Gastrocnemius medialis (tissue), 4 donors: Measurements from ENCODE around the gene AFF1.

Experiments
- POLR2A ChIP-seq, 2 donors: fragments of 450-650 bp; IDR thresholded peaks; one replicate each; pipeline ENCODE4 v1.6.1; 2017; ENCODE audit warnings: antibody characterized with exemption in 2 of 2, mild to moderate bottlenecking in 2 of 2, moderate library complexity in 2 of 2
- TF ChIP-seq, protein P1 (sequence below), 5 experiments: fragments of 450-650 bp in 3 of 5; fragments of 200-600 bp in 2 of 5; sonication (generic) in 2 of 5; IDR thresholded peaks in 4 of 5; conservative IDR thresholded peaks in 1 of 5; 1 replicate in 4 of 5; 2 replicates in 1 of 5; pipeline ENCODE4 v1.5.1; 2016 to 2019; ENCODE audit warnings: antibody characterized with exemption in 5 of 5, mild to moderate bottlenecking in 3 of 5, moderate library complexity in 3 of 5

DNA sequence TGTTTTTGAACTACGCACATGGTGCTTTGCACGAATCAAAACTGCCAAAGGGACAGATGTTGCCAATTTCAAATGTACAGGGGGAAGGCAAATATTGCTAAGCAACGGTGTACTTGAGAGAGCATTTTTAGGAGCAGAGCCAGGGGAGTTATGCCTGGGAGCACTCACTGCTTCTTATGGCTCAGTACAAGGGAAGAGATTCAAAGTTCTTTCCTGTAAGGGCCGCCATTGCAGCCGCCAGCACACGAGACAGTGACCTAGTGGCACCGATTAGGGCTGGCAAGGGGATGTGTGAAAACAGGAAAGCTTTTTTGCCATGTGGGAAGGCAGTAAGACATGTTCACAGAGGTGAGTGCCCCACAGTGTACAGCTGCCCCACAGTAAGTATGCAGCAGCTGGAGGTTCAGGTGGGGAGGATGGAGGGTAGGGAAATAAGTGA, 133.8 kb downstream of the AFF1 start:
- TF ChIP-seq POLR2A (IDR thresholded peaks at IDR 0.05), result no peak
- TF ChIP-seq, protein P1, sequence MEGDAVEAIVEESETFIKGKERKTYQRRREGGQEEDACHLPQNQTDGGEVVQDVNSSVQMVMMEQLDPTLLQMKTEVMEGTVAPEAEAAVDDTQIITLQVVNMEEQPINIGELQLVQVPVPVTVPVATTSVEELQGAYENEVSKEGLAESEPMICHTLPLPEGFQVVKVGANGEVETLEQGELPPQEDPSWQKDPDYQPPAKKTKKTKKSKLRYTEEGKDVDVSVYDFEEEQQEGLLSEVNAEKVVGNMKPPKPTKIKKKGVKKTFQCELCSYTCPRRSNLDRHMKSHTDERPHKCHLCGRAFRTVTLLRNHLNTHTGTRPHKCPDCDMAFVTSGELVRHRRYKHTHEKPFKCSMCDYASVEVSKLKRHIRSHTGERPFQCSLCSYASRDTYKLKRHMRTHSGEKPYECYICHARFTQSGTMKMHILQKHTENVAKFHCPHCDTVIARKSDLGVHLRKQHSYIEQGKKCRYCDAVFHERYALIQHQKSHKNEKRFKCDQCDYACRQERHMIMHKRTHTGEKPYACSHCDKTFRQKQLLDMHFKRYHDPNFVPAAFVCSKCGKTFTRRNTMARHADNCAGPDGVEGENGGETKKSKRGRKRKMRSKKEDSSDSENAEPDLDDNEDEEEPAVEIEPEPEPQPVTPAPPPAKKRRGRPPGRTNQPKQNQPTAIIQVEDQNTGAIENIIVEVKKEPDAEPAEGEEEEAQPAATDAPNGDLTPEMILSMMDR (IDR thresholded peaks at IDR 0.05 in 4 of 5, conservative IDR thresholded peaks at IDR 0.05 in 1 of 5), result no peak
